SK-N-SH treated with all-trans-retinoic acid at 6 μM for 48 hours (cell line): Measurements from ENCODE around the gene MED9.

ENCODE experiments used
- CREB5 ChIP-seq: fragments of 250-450 bp; sonication (Bioruptor Pico); IDR thresholded peaks from 2 replicates; pipeline ENCODE4 v1.5.1; 2020; ENCODE audit warnings: low read depth, mild to moderate bottlenecking, moderate library complexity
- ISL1 ChIP-seq: fragments of 250-450 bp; sonication (Bioruptor Pico); IDR thresholded peaks from 2 replicates; pipeline ENCODE4 v2.1.2; 2022; ENCODE audit warnings: mild to moderate bottlenecking, moderate library complexity
- RARB ChIP-seq: fragments of 250-450 bp; sonication (Bioruptor Pico); IDR thresholded peaks from 2 replicates; pipeline ENCODE4 v1.8.0; 2021; ENCODE audit warnings: mild to moderate bottlenecking, moderate library complexity
- TF ChIP-seq, protein P1 (sequence below): fragments of 250-450 bp; sonication (Bioruptor Pico); IDR thresholded peaks from 2 replicates; pipeline ENCODE4 v1.8.0; 2020; ENCODE audit warnings: mild to moderate bottlenecking, moderate library complexity, borderline replicate concordance

- TF ChIP-seq ISL1 (CRISPR knock-in tag) (no peak), RARB (no peak), CREB5 (CRISPR knock-in tag) (no peak)
- TF ChIP-seq, protein P1, sequence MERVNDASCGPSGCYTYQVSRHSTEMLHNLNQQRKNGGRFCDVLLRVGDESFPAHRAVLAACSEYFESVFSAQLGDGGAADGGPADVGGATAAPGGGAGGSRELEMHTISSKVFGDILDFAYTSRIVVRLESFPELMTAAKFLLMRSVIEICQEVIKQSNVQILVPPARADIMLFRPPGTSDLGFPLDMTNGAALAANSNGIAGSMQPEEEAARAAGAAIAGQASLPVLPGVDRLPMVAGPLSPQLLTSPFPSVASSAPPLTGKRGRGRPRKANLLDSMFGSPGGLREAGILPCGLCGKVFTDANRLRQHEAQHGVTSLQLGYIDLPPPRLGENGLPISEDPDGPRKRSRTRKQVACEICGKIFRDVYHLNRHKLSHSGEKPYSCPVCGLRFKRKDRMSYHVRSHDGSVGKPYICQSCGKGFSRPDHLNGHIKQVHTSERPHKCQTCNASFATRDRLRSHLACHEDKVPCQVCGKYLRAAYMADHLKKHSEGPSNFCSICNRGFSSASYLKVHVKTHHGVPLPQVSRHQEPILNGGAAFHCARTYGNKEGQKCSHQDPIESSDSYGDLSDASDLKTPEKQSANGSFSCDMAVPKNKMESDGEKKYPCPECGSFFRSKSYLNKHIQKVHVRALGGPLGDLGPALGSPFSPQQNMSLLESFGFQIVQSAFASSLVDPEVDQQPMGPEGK (CRISPR knock-in tag): no peak
Observed at GRCh38 chr17:17508646-17509591, 32.1 kb downstream of the MED9 start.
